ENCODE measurements around the gene WBP2. TPM values are rescaled to one million over a fixed set of nuclear protein-coding genes. Genes with fewer than 3 reads are reported as not detected.
A peak's percentile ranks its signal among the peaks of the same experiment; 100 is the strongest.

Gene WBP2
- total and polyA plus RNA-seq, 2 of the 13 experiments (the other 11 are each of a cell fraction or from before 2014, with no cell fraction given): 29.2 to 29.5 TPM

- TF ChIP-seq TAF1 (CRISPR knock-in tag; IDR thresholded peaks at IDR 0.05) (peak; percentile 81), ZNF761 (CRISPR knock-in tag; conservative IDR thresholded peaks at IDR 0.05) (0 out of 2 replicates have a peak, but pooled peaks have one; percentile 55), TP53 (CRISPR knock-in tag; conservative IDR thresholded peaks at IDR 0.05) (no peak), FLYWCH1 (CRISPR knock-in tag; IDR thresholded peaks at IDR 0.05) (no peak), E2F2 (CRISPR knock-in tag; IDR thresholded peaks at IDR 0.05; ENCODE audit: borderline replicate concordance) (0 out of 2 replicates have a peak, but pooled peaks have one; percentile 54), MEIS2 (CRISPR knock-in tag; IDR thresholded peaks at IDR 0.05) (peak; percentile 35; the same call in 1 of the 2 replicates), ZNF142 (CRISPR knock-in tag; IDR thresholded peaks at IDR 0.05) (0 out of 2 replicates have a peak, but pooled peaks have one; percentile 54), HMGXB3 (CRISPR knock-in tag; IDR thresholded peaks at IDR 0.05; ENCODE audit: borderline replicate concordance) (no peak), ARNT2 (CRISPR knock-in tag; IDR thresholded peaks at IDR 0.05; ENCODE audit: low read depth) (peak; percentile 81), FOSL1 (CRISPR knock-in tag; IDR thresholded peaks at IDR 0.05; ENCODE audit: borderline replicate concordance) (no peak), ZNF276 (CRISPR knock-in tag; IDR thresholded peaks at IDR 0.05; ENCODE audit: low read depth) (0 out of 2 replicates have a peak, but pooled peaks have one; percentile 69), GFI1 (CRISPR knock-in tag; IDR thresholded peaks at IDR 0.05; ENCODE audit: borderline replicate concordance) (no peak; the same call in 1 of the 2 replicates), TFDP2 (CRISPR knock-in tag; IDR thresholded peaks at IDR 0.05) (peak; percentile 45)
Observed at GRCh38 chr17:75896415-75897159, 41.5 kb upstream of the WBP2 start, which contains the start of gene TRIM65 (continued).

Data from HepG2 (cell line).